Measurements from ENCODE around the gene UBASH3B. TPM values are rescaled to one million over a fixed set of nuclear protein-coding genes. Genes with fewer than 3 reads are reported as not detected.

Gene UBASH3B
- total RNA-seq, 1 experiment from 2014 or later = 81.9 TPM

GRCh38 chr11:122711362-122711761 is 55.8 kb downstream of the UBASH3B start:
- Histone ChIP-seq H3K9me3 (ENCODE audit: insufficient read depth, low read depth) (no peaks in the 10 kb centered on the region), H3K4me3 (no peak overlapping the region), H3K27me3 (ENCODE audit: insufficient read depth, low read depth) (no peaks in the 10 kb centered on the region), H4K20me1 (ENCODE audit: insufficient read depth) (no peaks in the 10 kb centered on the region), H3K9me2 (ENCODE audit: insufficient read depth) (no peaks in the 10 kb centered on the region), H3K27ac (no peak overlapping the region; the same call in 1 of the 2 replicates), H3K79me2 (ENCODE audit: low read depth) (peaks cover 95% of the 10 kb centered on the region), H3K36me3 (ENCODE audit: low read depth) (peaks cover 18% of the 10 kb centered on the region), H3F3A (ENCODE audit: insufficient read depth, low read depth) (peaks cover 57% of the 10 kb centered on the region), H3K4me2 (no peak overlapping the region), H2AFZ (no peak overlapping the region), H3K4me1 (replicated peaks; ENCODE audit: insufficient read depth) (peaks cover 38% of the 10 kb centered on the region)
- no peak for TF ChIP-seq EZH2 (IDR thresholded peaks at IDR 0.05; ENCODE audit: low read depth)
- TF ChIP-seq, protein P1, sequence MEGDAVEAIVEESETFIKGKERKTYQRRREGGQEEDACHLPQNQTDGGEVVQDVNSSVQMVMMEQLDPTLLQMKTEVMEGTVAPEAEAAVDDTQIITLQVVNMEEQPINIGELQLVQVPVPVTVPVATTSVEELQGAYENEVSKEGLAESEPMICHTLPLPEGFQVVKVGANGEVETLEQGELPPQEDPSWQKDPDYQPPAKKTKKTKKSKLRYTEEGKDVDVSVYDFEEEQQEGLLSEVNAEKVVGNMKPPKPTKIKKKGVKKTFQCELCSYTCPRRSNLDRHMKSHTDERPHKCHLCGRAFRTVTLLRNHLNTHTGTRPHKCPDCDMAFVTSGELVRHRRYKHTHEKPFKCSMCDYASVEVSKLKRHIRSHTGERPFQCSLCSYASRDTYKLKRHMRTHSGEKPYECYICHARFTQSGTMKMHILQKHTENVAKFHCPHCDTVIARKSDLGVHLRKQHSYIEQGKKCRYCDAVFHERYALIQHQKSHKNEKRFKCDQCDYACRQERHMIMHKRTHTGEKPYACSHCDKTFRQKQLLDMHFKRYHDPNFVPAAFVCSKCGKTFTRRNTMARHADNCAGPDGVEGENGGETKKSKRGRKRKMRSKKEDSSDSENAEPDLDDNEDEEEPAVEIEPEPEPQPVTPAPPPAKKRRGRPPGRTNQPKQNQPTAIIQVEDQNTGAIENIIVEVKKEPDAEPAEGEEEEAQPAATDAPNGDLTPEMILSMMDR (conservative IDR thresholded peaks at IDR 0.05) = no peak
- intact Hi-C loops (cut with micrococcal nuclease; ENCODE audit: unreplicated experiment) = no loop called here
- ChIA-PET CTCF (no interaction called here), POLR2A (ENCODE audit: unreplicated experiment) (interaction anchor here (0.7 kb wide), 1 partner anchor 37 kb away, joined by 7 read pairs; no protein-coding TSS in a partner anchor)
- no TSS peak for BruUV-seq (replicated peaks)
- DNase-seq = no peak

GRCh38 chr11:122711831-122712381 is 56.4 kb downstream of the UBASH3B start:
- Histone ChIP-seq H3K27ac (no peak overlapping the region; the same call in 1 of the 2 replicates), H3K4me1 (replicated peaks; ENCODE audit: insufficient read depth) (peaks cover 32% of the 10 kb centered on the region), H4K20me1 (ENCODE audit: insufficient read depth) (no peaks in the 10 kb centered on the region), H2AFZ (no peak overlapping the region), H3K79me2 (ENCODE audit: low read depth) (peaks cover 95% of the 10 kb centered on the region), H3K4me2 (no peak overlapping the region), H3K4me3 (no peak overlapping the region), H3K36me3 (ENCODE audit: low read depth) (peaks cover 18% of the 10 kb centered on the region), H3K9me2 (ENCODE audit: insufficient read depth) (no peaks in the 10 kb centered on the region), H3K27me3 (ENCODE audit: insufficient read depth, low read depth) (no peaks in the 10 kb centered on the region), H3F3A (ENCODE audit: insufficient read depth, low read depth) (peaks cover 51% of the 10 kb centered on the region), H3K9me3 (ENCODE audit: insufficient read depth, low read depth) (no peaks in the 10 kb centered on the region)
- ChIA-PET CTCF (interaction anchor here (0.6 to 0.7 kb wide), 3 partner anchors 12 to 77 kb away, joined by 3 to 11 read pairs (median 6); no protein-coding TSS in a partner anchor), POLR2A (ENCODE audit: unreplicated experiment) (interaction anchor here (0.7 kb wide), 1 partner anchor 36 kb away, joined by 7 read pairs; no protein-coding TSS in a partner anchor)
- intact Hi-C loops (cut with micrococcal nuclease; ENCODE audit: unreplicated experiment) = loop anchor here (2.0 kb wide), 1 partner anchor 67 kb away; no protein-coding TSS in a partner anchor
- no TSS peak for BruUV-seq (replicated peaks)
- peak; percentile 49 to 72 for DNase-seq
- no peak for TF ChIP-seq EZH2 (IDR thresholded peaks at IDR 0.05; ENCODE audit: low read depth)
- TF ChIP-seq, protein P1 (conservative IDR thresholded peaks at IDR 0.05) = no peak

DNA sequence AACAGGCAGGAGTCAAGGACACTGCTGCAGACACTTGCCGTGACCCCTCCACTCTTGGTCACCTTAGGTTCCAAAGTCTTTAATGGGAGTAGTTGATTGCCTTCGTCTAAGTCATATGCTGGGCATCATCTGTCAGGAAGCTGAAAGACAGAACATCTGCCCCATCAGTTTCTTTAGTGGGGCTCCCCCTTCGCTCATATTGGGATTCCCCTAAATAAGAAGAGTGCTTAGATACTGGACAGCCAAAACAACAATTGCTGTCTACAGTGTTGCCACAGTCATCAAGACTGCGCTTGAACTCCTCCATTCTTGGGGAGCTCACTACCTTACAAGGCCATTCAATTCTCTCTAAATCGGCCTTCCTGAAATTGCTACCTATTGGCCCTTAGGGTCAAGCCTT is 58.5 kb downstream of the UBASH3B start:
- BruUV-seq (replicated peaks) = no TSS peak
- Histone ChIP-seq H4K20me1 (ENCODE audit: insufficient read depth) (peaks cover 5% of the 10 kb centered on the region; the same call in 1 of the 2 replicates), H3K4me2 (no peak overlapping the region), H3K4me3 (no peak overlapping the region), H3K27me3 (ENCODE audit: insufficient read depth, low read depth) (no peaks in the 10 kb centered on the region), H2AFZ (no peak overlapping the region), H3K79me2 (ENCODE audit: low read depth) (peaks cover 97% of the 10 kb centered on the region), H3K4me1 (replicated peaks; ENCODE audit: insufficient read depth) (peaks cover 11% of the 10 kb centered on the region), H3K36me3 (ENCODE audit: low read depth) (peaks cover 18% of the 10 kb centered on the region), H3K9me2 (ENCODE audit: insufficient read depth) (no peaks in the 10 kb centered on the region), H3K27ac (no peak overlapping the region), H3K9me3 (ENCODE audit: insufficient read depth, low read depth) (no peaks in the 10 kb centered on the region), H3F3A (ENCODE audit: insufficient read depth, low read depth) (peaks cover 33% of the 10 kb centered on the region)
- no peak for DNase-seq
- CTCF ChIA-PET = no interaction called here
- intact Hi-C loops (cut with micrococcal nuclease; ENCODE audit: unreplicated experiment) = no loop called here
- TF ChIP-seq, protein P1 (conservative IDR thresholded peaks at IDR 0.05) = no peak
- TF ChIP-seq EZH2 (IDR thresholded peaks at IDR 0.05; ENCODE audit: low read depth) = no peak
- POLR2A ChIA-PET (ENCODE audit: unreplicated experiment) = no interaction called here

Data from PC-9 (cell line).